Mesothelial cell of epicardium (in vitro differentiated cells): ENCODE data around the gene RYR1. TPM values are rescaled to one million over a fixed set of nuclear protein-coding genes. Genes with fewer than 3 reads are reported as not detected.
"Not testable (repeated sequence)": the region's sequence is repeated elsewhere in the genome, so short reads cannot be mapped to it uniquely, and the experiment has no call there.

Experiments
- DNase-seq, 2 experiments: peaks; one replicate each; pipeline ENCODE4 v3.0.0; 2021; ENCODE audit warnings: low spot score in 2 of 2; ENCODE audit not compliant: unreplicated experiment in 2 of 2
- H3K27ac Mint-ChIP-seq: 2 replicates; pipeline ENCODE4 v1.8.0; 2021; ENCODE audit warnings: mixed read lengths
- H3K27me3 Mint-ChIP-seq: 2 replicates; pipeline ENCODE4 v1.8.0; 2021; ENCODE audit warnings: low read depth, mixed read lengths
- H3K36me3 Mint-ChIP-seq: 2 replicates; pipeline ENCODE4 v1.8.0; 2021; ENCODE audit warnings: mixed read lengths
- H3K4me1 Mint-ChIP-seq: 2 replicates; pipeline ENCODE4 v1.8.0; 2021; ENCODE audit warnings: mixed read lengths
- H3K4me3 Mint-ChIP-seq: 2 replicates; pipeline ENCODE4 v1.8.0; 2021; ENCODE audit warnings: mild to moderate bottlenecking, moderate library complexity, mixed read lengths
- H3K9me3 Mint-ChIP-seq: 2 replicates; pipeline ENCODE4 v1.8.0; 2021; ENCODE audit warnings: mixed read lengths
- total RNA-seq: library from RNA; stranded (reverse); gene quantifications from 3 replicates; pipeline ENCODE4 v1.2.1, GENCODE V29; 2021
- TF ChIP-seq, protein P1 (sequence below): fragments of 200-600 bp; sonication (generic); IDR thresholded peaks from one replicate; pipeline ENCODE4 v1.5.0; 2021; ENCODE audit warnings: antibody characterized with exemption; ENCODE audit not compliant: unreplicated experiment

RYR1 gene
- total RNA-seq, 1 donor from 2014 or later: 0.27 TPM

DNA sequence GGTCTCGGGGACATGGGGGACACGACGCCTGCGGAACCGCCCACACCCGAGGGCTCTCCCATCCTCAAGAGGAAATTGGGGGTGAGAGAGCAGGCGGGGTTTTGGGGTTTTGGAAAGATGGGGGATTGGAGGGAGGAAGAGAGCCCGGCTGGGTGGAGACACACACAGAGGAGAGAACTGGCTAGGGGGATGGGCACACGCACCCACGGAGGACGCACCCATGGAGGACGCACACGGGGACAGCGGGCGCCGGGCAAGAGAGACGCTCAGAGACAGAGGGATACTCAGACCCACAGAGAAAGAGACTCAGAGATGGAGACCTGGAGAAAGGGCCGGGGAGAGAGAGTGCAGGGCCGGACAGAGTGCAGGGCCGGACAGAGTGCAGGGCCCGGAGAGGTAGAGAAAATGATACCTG, 132.2 kb downstream of the RYR1 start:
- Mint-ChIP-seq H3K4me1 (no peaks in the 10 kb centered on the region), H3K4me3 (no peak overlapping the region)
- DNase-seq: no peak

DNA sequence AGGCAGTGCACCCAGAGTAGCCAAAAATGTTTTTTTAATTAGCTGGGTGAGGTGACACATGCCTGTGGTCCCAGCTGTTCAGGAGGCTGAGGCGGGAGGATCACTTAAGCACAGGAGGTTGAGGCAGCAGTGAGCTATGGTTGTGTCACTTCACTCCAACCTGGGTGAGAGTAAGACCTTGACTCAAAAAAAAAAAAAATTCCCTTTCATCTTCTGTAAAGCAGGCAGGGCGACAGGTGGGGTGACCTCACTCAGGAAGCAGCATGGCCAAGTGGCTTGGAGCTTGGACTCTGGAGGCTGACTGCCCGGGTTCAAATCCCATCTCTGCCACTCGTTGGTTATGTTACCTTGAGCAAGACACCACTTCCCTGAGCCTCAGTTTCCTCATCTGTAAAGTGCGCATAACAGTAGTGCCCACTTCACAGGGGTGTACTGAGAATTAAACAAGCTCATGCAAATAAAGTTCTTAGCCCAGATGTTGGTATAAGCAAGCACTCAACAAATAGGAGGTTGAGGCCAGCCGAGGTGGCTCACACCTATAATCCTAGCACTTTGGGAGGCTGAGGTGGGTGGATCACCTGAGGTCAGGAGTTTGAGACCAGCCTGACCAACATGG, 136.0 kb downstream of the RYR1 start:
- Mint-ChIP-seq H3K36me3 (no peaks in the 10 kb centered on the region), H3K27me3 (no peaks in the 10 kb centered on the region), H3K9me3 (no peaks in the 10 kb centered on the region), H3K4me3 (no peak overlapping the region), H3K27ac (no peak overlapping the region), H3K4me1 (no peaks in the 10 kb centered on the region)
- DNase-seq: no peak
- TF ChIP-seq, protein P1, sequence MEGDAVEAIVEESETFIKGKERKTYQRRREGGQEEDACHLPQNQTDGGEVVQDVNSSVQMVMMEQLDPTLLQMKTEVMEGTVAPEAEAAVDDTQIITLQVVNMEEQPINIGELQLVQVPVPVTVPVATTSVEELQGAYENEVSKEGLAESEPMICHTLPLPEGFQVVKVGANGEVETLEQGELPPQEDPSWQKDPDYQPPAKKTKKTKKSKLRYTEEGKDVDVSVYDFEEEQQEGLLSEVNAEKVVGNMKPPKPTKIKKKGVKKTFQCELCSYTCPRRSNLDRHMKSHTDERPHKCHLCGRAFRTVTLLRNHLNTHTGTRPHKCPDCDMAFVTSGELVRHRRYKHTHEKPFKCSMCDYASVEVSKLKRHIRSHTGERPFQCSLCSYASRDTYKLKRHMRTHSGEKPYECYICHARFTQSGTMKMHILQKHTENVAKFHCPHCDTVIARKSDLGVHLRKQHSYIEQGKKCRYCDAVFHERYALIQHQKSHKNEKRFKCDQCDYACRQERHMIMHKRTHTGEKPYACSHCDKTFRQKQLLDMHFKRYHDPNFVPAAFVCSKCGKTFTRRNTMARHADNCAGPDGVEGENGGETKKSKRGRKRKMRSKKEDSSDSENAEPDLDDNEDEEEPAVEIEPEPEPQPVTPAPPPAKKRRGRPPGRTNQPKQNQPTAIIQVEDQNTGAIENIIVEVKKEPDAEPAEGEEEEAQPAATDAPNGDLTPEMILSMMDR: no peak

More for the DNA sequence above, 132.2 kb downstream of the RYR1 start:
- TF ChIP-seq, protein P1: no peak
- no peaks in the 10 kb centered on the region for H3K27me3 Mint-ChIP-seq
- H3K27ac Mint-ChIP-seq: no peak overlapping the region
- H3K9me3 Mint-ChIP-seq: no peaks in the 10 kb centered on the region
- no peaks in the 10 kb centered on the region for H3K36me3 Mint-ChIP-seq

DNA sequence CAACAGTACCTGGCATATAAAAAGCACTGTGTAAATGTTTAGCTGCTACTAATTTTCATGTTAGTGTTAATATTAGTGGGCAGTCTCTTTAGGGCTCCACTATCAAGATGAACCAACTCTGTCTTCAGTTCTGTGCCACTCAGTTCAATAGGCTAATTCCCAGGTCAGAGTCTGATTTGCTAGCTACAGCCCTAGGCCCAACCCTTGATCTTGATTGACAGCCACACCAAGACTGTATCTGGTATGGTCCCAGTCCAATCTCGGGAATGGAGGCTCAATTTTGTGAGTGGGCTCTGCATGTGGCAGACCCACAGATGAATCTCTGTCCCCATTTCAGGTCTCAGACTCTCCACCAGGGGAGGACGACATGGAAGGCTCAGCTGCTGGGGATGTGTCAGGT, 138.2 kb downstream of the RYR1 start:
- H3K4me3 Mint-ChIP-seq: no peak overlapping the region
- DNase-seq: no peak
- no peak overlapping the region for H3K27ac Mint-ChIP-seq
- H3K9me3 Mint-ChIP-seq: no peaks in the 10 kb centered on the region
- TF ChIP-seq, protein P1: no peak
- H3K4me1 Mint-ChIP-seq: no peaks in the 10 kb centered on the region
- H3K36me3 Mint-ChIP-seq: no peaks in the 10 kb centered on the region
- no peaks in the 10 kb centered on the region for H3K27me3 Mint-ChIP-seq

DNA sequence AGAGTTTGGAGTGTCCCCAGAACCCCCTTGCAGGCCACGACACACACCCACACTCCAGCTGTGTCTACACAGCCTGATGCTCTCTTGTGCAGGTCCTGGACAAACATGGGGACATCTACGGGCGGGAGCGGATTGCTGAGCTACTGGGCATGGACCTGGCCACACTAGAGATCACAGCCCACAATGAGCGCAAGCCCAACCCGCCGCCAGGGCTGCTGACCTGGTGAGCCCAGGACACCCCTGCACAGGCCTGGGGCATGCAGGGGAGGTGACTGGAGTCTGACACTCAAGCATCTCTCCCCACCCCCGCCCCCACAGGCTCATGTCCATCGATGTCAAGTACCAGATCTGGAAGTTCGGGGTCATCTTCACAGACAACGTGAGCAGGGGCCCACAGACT, 144.3 kb downstream of the RYR1 start:
- Mint-ChIP-seq H3K9me3 (no peaks in the 10 kb centered on the region), H3K27ac (no peak overlapping the region)

DNA sequence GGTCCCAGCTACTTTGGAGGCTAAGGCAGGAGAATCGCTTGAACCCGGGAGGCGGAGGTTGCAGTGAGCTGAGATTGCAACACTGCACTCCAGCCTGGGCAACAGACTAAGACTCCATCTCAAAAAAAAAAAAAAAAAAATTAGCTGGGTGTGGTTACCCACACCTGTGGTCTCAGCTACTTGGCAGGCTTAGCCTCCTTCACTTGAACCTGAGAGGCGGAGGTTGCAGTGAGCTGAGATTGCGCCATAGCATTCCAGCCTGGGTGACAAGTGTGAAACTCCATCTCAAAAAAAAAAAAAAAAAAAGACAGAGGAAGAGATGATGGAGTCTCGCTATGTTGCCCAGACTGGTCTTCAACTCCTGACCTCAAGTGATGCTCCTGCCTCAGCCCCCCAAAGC, 145.8 kb downstream of the RYR1 start:
- not testable (repeated sequence) for H3K27ac Mint-ChIP-seq, H3K4me3 Mint-ChIP-seq, H3K4me1 Mint-ChIP-seq, DNase-seq, H3K27me3 Mint-ChIP-seq, H3K9me3 Mint-ChIP-seq, H3K36me3 Mint-ChIP-seq

More for the DNA sequence above, 144.3 kb downstream of the RYR1 start:
- TF ChIP-seq, protein P1: no peak
- H3K27me3 Mint-ChIP-seq: no peaks in the 10 kb centered on the region
- no peak for DNase-seq
- no peak overlapping the region for H3K4me3 Mint-ChIP-seq
- H3K36me3 Mint-ChIP-seq: no peaks in the 10 kb centered on the region
- H3K4me1 Mint-ChIP-seq: no peaks in the 10 kb centered on the region

DNA sequence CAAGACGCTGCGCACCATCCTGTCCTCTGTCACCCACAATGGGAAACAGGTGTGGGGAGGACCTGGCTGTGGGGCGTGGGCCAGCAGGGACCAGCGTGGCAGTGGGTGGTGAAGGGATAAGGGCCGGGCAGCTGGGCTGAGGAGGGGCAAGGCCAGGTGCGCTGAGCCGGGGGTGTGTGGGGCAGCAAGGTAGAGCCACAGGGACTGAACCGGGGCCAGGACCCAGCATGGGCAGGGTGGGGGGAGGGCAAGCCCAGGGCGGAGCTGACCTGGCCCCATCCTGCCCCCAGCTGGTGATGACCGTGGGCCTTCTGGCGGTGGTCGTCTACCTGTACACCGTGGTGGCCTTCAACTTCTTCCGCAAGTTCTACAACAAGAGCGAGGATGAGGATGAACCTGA, 146.6 kb downstream of the RYR1 start:
- Mint-ChIP-seq H3K36me3 (no peaks in the 10 kb centered on the region), H3K27me3 (no peaks in the 10 kb centered on the region), H3K9me3 (no peaks in the 10 kb centered on the region), H3K4me3 (no peak overlapping the region), H3K27ac (no peak overlapping the region), H3K4me1 (no peaks in the 10 kb centered on the region)
- no peak for DNase-seq
- TF ChIP-seq, protein P1: no peak
